SK-N-SH (cell line): ENCODE results near the gene ASPSCR1. TPM values are rescaled to one million over a fixed set of nuclear protein-coding genes. Genes with fewer than 3 reads are reported as not detected.

Experiments
- CTCF ChIA-PET: fragments of 300-600, 350-600 bp; formaldehyde crosslinking; extraction: SDS; loops from one replicate; lab custom pipeline; 2021; lab: Yijun Ruan, JAX
- POLR2A ChIA-PET: fragments of 350-600 bp; sonication (Branson Sonifier 250); formaldehyde crosslinking; extraction: SDS; loops from one replicate; lab custom pipeline; 2020; ENCODE audit warnings: antibody characterized with exemption, inconsistent platforms; lab: Yijun Ruan, JAX
- DNase-seq: peaks from one replicate; pipeline ENCODE4 v3.0.0; 2012
- H2AFZ ChIP-seq: fragments of 200-600 bp; sonication (generic); 2 replicates; pipeline ENCODE4 v1.8.1; 2016; ENCODE audit warnings: antibody characterized with exemption, mild to moderate bottlenecking, low read depth
- H3F3A ChIP-seq: fragments of 200-600 bp; sonication (generic); replicated peaks from 2 replicates; pipeline ENCODE3; 2016; ENCODE audit warnings: antibody characterized with exemption, mild to moderate bottlenecking; ENCODE audit not compliant: insufficient read depth
- H3K27ac ChIP-seq, 2 experiments: fragments of 200-500 bp in 1 of 2; fragments of 200-600 bp in 1 of 2; sonication (Bioruptor generic) in 1 of 2; sonication (generic), shearing (Covaris generic) in 1 of 2; 2 replicates each; pipeline versions ENCODE4 v1.5.1 to v1.6.1; 2014 to 2016; ENCODE audit warnings: low read depth in 2 of 2, inconsistent platforms in 1 of 2, low read length in 1 of 2, mild to moderate bottlenecking in 1 of 2, mixed read lengths in 1 of 2
- H3K27me3 ChIP-seq: fragments of 200-600 bp; sonication (generic), shearing (Covaris generic); 2 replicates; pipeline ENCODE4 v1.6.1; 2016; ENCODE audit warnings: mixed run types; ENCODE audit not compliant: insufficient read depth
- H3K36me3 ChIP-seq, 2 experiments: fragments of 200-500 bp in 1 of 2; fragments of 200-600 bp in 1 of 2; sonication (Bioruptor generic) in 1 of 2; sonication (generic) in 1 of 2; replicated peaks in 1 of 2; 2 replicates each; pipeline versions ENCODE3 to v1.5.1; 2014 to 2016; ENCODE audit warnings: low read length in 1 of 2, mild to moderate bottlenecking in 1 of 2; ENCODE audit not compliant: insufficient read depth in 2 of 2, control insufficient read depth in 1 of 2
- H3K4me1 ChIP-seq, 2 experiments: fragments of 200-500 bp in 1 of 2; fragments of 200-600 bp in 1 of 2; sonication (Bioruptor generic) in 1 of 2; sonication (generic), shearing (Covaris generic) in 1 of 2; 2 replicates each; pipeline versions ENCODE4 v1.5.1 to v1.6.1; 2014 to 2016; ENCODE audit warnings: low read depth in 1 of 2, low read length in 1 of 2, mixed run types in 1 of 2; ENCODE audit not compliant: insufficient read depth in 2 of 2, control insufficient read depth in 1 of 2
- H3K4me2 ChIP-seq: fragments of 200-600 bp; sonication (generic), shearing (Covaris generic); 2 replicates; pipeline ENCODE4 v1.6.1; 2017; ENCODE audit warnings: mixed run types
- H3K4me3 ChIP-seq, 2 experiments: fragments of 200-500 bp in 1 of 2; fragments of 200-600 bp in 1 of 2; sonication (Bioruptor generic) in 1 of 2; sonication (generic), shearing (Covaris generic) in 1 of 2; 2 replicates each; pipeline versions ENCODE4 v1.5.1 to v1.8.1; 2014 to 2016; ENCODE audit warnings: low read depth in 2 of 2, inconsistent platforms in 1 of 2, low read length in 1 of 2, mild to moderate bottlenecking in 1 of 2, mixed read lengths in 1 of 2, moderate library complexity in 1 of 2
- H3K79me2 ChIP-seq: fragments of 200-600 bp; sonication (generic); 2 replicates; pipeline ENCODE4 v1.8.1; 2017; ENCODE audit warnings: mild to moderate bottlenecking; ENCODE audit not compliant: insufficient read depth
- H3K9ac ChIP-seq: fragments of 200-600 bp; sonication (generic); 2 replicates; pipeline ENCODE4 v1.6.1; 2017; ENCODE audit warnings: mixed run types
- H3K9me2 ChIP-seq: fragments of 200-600 bp; sonication (generic); 2 replicates; pipeline ENCODE4 v1.6.1; 2017; ENCODE audit warnings: mixed run types
- H3K9me3 ChIP-seq: fragments of 200-600 bp; sonication (generic); 2 replicates; pipeline ENCODE4 v1.6.1; 2017; ENCODE audit warnings: mixed run types, mild to moderate bottlenecking, moderate library complexity
- H4K20me1 ChIP-seq: fragments of 200-600 bp; sonication (generic); 2 replicates; pipeline ENCODE4 v1.6.1; 2017; ENCODE audit warnings: mild to moderate bottlenecking, mixed run types; ENCODE audit not compliant: insufficient read depth
- CHD2 ChIP-seq: fragments of 150-350 bp; IDR thresholded peaks from 2 replicates; pipeline ENCODE4 v1.6.1; 2018; ENCODE audit warnings: low read length; ENCODE audit not compliant: partially characterized antibody
- EP300 ChIP-seq, 2 experiments: IDR thresholded peaks; 2 replicates each; pipeline versions ENCODE4 v1.4.0 to v1.6.1; 2012; ENCODE audit warnings: borderline replicate concordance in 1 of 2, low read depth in 1 of 2, low read length in 1 of 2
- FOXJ3 ChIP-seq: sonication (generic); formaldehyde crosslinking; IDR thresholded peaks from 2 replicates; pipeline ENCODE4 v1.5.1; 2020; ENCODE audit warnings: mild to moderate bottlenecking, missing genetic modification reagents
- FOXM1 ChIP-seq: IDR thresholded peaks from 2 replicates; pipeline ENCODE4 v1.4.0; 2012; ENCODE audit warnings: low read depth, mild to moderate bottlenecking
- MXI1 ChIP-seq: IDR thresholded peaks from 2 replicates; pipeline ENCODE4 v1.6.1; 2012; ENCODE audit warnings: mild to moderate bottlenecking, low read depth, low read length, improper control_type of control experiment
- RAD21 ChIP-seq: IDR thresholded peaks from 2 replicates; pipeline ENCODE4 v1.6.1; 2012; ENCODE audit warnings: mild to moderate bottlenecking, low read length
- RCOR1 ChIP-seq: fragments of 150-350 bp; IDR thresholded peaks from 2 replicates; pipeline ENCODE4 v1.6.1; 2017; ENCODE audit warnings: antibody characterized with exemption, low read length
- RFX5 ChIP-seq: IDR thresholded peaks from 2 replicates; pipeline ENCODE4 v1.6.1; 2012; ENCODE audit warnings: mild to moderate bottlenecking, improper control_type of control experiment, low read length
- SIN3A ChIP-seq: IDR thresholded peaks from 2 replicates; pipeline ENCODE4 v1.6.1; 2012; ENCODE audit warnings: low read depth, mild to moderate bottlenecking, low read length, moderate library complexity, borderline replicate concordance
- TCF12 ChIP-seq: IDR thresholded peaks from 2 replicates; pipeline ENCODE4 v1.4.0; 2012
- TEAD4 ChIP-seq: IDR thresholded peaks from 2 replicates; pipeline ENCODE4 v1.4.0; 2012; ENCODE audit warnings: mild to moderate bottlenecking, borderline replicate concordance; ENCODE audit not compliant: insufficient read depth
- YY1 ChIP-seq: IDR thresholded peaks from 2 replicates; pipeline ENCODE4 v1.4.0; 2012; ENCODE audit warnings: low read depth, mild to moderate bottlenecking
- WGBS: methylation state at CpG from one replicate; pipeline ENCODE4 v1.1.6; 2017; ENCODE audit warnings: low lambda C conversion rate; 5-methylcytosine and 5-hydroxymethylcytosine counted together
- polyA plus RNA-seq, 3 experiments: library from polyadenylated mRNA; depleted of rRNA; stranded (reverse); fragments of >200 nt; gene quantifications; 2 replicates each; pipeline ENCODE4 v1.2.3, GENCODE V29; 2012
- TF ChIP-seq, protein P1 (sequence below): fragments of 150-350 bp; IDR thresholded peaks from 2 replicates; pipeline ENCODE4 v1.6.1; 2017; ENCODE audit warnings: antibody characterized with exemption, low read length, low read depth, borderline replicate concordance
- TF ChIP-seq, protein P2 (sequence below): fragments of 200-600 bp; sonication (generic); IDR thresholded peaks from 2 replicates; pipeline ENCODE4 v1.6.1; 2017; ENCODE audit warnings: antibody characterized with exemption, mild to moderate bottlenecking, moderate library complexity
- TF ChIP-seq, protein P3 (sequence below): IDR thresholded peaks from 2 replicates; pipeline ENCODE4 v1.6.1; 2012; ENCODE audit warnings: mild to moderate bottlenecking, low read depth, low read length, moderate library complexity
- TF ChIP-seq, protein P4 (sequence below): fragments of 150-350 bp; IDR thresholded peaks from 2 replicates; pipeline ENCODE4 v1.6.1; 2016; ENCODE audit warnings: mild to moderate bottlenecking, low read depth, low read length
- TF ChIP-seq, protein P5 (sequence below): IDR thresholded peaks from 2 replicates; pipeline ENCODE4; 2012

The ASPSCR1 gene
- polyA plus RNA-seq, 1 of the 3 experiments (the other 2 are of a cell fraction) = 36.2 TPM

DNA sequence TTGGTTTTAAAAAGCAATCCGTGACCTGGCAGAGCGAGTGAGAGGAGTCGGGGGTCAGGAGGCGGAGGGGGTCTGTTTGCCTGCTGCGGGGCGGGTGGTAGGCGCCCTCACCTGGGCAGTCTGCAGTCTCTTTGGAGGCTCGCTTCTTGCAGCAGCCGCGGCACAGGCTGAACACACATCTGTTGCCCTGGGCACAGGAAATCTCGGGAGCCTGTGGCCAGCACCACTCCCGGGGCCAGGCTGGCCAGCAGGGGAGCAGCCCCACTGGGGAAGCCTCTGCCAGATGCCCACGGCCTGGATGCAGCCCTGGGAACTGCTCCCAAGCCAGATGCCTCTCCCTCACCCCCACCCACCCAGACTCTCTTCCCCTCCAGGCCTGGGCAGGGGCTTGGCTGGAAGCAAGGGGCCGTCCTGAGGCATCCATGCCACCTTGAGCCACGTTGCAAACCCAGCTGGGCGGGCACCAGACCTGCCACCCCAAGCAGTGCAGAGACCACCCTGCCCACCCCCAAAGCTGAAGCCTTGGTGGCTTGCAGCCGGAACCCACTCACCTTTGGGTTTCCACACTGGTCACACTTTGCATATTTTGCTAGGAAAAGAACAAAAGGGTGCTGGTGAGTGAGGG is 80.9 kb downstream of the ASPSCR1 start:
- no peaks in the 10 kb centered on the region for H3K9me2 ChIP-seq
- no peak overlapping the region for H3K4me2 ChIP-seq
- no peak overlapping the region for H3K4me3 ChIP-seq
- H3K9ac ChIP-seq = no peak overlapping the region
- ChIA-PET POLR2A (interaction anchor here (0.6 to 1.3 kb wide), 7 partner anchors 18 to 212 kb away, joined by 3 to 4 read pairs (median 3); partner anchors contain the start of genes DCXR and RAC3), CTCF (interaction anchor here (1.0 to 2.8 kb wide), 5 partner anchors 21 to 98 kb away, joined by 3 to 10 read pairs (median 6); partner anchors contain the start of gene DCXR)
- H2AFZ ChIP-seq = no peak overlapping the region
- peaks cover 20% of the 10 kb centered on the region; the same call in 1 of the 2 replicates for H3K79me2 ChIP-seq
- peaks cover 40 to 98% of the 10 kb centered on the region in 2 experiments for H3K36me3 ChIP-seq
- H3F3A ChIP-seq = peaks cover 33% of the 10 kb centered on the region
- peaks cover 0 to 10% of the 10 kb centered on the region in 2 experiments; a peak in 2 of 4 replicates for H3K4me1 ChIP-seq
- DNase-seq = no peak
- peak overlapping the region in 1 of 2 experiments; percentile 48; a peak in 1 of 4 replicates for H3K27ac ChIP-seq
- H3K9me3 ChIP-seq = no peaks in the 10 kb centered on the region
- 80% methylated on average over 14 of the region's 17 CpGs for WGBS
- no peaks in the 10 kb centered on the region for H3K27me3 ChIP-seq
- peaks cover 2% of the 10 kb centered on the region; the same call in 1 of the 2 replicates for H4K20me1 ChIP-seq
- TF ChIP-seq, protein P1, sequence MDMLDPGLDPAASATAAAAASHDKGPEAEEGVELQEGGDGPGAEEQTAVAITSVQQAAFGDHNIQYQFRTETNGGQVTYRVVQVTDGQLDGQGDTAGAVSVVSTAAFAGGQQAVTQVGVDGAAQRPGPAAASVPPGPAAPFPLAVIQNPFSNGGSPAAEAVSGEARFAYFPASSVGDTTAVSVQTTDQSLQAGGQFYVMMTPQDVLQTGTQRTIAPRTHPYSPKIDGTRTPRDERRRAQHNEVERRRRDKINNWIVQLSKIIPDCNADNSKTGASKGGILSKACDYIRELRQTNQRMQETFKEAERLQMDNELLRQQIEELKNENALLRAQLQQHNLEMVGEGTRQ = no peak
- TF ChIP-seq, protein P2, sequence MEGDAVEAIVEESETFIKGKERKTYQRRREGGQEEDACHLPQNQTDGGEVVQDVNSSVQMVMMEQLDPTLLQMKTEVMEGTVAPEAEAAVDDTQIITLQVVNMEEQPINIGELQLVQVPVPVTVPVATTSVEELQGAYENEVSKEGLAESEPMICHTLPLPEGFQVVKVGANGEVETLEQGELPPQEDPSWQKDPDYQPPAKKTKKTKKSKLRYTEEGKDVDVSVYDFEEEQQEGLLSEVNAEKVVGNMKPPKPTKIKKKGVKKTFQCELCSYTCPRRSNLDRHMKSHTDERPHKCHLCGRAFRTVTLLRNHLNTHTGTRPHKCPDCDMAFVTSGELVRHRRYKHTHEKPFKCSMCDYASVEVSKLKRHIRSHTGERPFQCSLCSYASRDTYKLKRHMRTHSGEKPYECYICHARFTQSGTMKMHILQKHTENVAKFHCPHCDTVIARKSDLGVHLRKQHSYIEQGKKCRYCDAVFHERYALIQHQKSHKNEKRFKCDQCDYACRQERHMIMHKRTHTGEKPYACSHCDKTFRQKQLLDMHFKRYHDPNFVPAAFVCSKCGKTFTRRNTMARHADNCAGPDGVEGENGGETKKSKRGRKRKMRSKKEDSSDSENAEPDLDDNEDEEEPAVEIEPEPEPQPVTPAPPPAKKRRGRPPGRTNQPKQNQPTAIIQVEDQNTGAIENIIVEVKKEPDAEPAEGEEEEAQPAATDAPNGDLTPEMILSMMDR = no peak
- TF ChIP-seq RFX5 (no peak), TCF12 (no peak), EP300 (IDR thresholded peaks at IDR 0.05; ENCODE audit: borderline replicate concordance in 1 of 2, low read depth in 1 of 2, low read length in 1 of 2) (no peak), MXI1 (no peak), RAD21 (no peak), FOXM1 (no peak), TEAD4 (no peak), FOXJ3 (CRISPR knock-in tag) (no peak), SIN3A (no peak), CHD2 (no peak), RCOR1 (no peak), YY1 (no peak)
- TF ChIP-seq, protein P3, sequence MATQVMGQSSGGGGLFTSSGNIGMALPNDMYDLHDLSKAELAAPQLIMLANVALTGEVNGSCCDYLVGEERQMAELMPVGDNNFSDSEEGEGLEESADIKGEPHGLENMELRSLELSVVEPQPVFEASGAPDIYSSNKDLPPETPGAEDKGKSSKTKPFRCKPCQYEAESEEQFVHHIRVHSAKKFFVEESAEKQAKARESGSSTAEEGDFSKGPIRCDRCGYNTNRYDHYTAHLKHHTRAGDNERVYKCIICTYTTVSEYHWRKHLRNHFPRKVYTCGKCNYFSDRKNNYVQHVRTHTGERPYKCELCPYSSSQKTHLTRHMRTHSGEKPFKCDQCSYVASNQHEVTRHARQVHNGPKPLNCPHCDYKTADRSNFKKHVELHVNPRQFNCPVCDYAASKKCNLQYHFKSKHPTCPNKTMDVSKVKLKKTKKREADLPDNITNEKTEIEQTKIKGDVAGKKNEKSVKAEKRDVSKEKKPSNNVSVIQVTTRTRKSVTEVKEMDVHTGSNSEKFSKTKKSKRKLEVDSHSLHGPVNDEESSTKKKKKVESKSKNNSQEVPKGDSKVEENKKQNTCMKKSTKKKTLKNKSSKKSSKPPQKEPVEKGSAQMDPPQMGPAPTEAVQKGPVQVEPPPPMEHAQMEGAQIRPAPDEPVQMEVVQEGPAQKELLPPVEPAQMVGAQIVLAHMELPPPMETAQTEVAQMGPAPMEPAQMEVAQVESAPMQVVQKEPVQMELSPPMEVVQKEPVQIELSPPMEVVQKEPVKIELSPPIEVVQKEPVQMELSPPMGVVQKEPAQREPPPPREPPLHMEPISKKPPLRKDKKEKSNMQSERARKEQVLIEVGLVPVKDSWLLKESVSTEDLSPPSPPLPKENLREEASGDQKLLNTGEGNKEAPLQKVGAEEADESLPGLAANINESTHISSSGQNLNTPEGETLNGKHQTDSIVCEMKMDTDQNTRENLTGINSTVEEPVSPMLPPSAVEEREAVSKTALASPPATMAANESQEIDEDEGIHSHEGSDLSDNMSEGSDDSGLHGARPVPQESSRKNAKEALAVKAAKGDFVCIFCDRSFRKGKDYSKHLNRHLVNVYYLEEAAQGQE = no peak
- TF ChIP-seq, protein P4, sequence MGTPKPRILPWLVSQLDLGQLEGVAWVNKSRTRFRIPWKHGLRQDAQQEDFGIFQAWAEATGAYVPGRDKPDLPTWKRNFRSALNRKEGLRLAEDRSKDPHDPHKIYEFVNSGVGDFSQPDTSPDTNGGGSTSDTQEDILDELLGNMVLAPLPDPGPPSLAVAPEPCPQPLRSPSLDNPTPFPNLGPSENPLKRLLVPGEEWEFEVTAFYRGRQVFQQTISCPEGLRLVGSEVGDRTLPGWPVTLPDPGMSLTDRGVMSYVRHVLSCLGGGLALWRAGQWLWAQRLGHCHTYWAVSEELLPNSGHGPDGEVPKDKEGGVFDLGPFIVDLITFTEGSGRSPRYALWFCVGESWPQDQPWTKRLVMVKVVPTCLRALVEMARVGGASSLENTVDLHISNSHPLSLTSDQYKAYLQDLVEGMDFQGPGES = no peak
- TF ChIP-seq, protein P5, sequence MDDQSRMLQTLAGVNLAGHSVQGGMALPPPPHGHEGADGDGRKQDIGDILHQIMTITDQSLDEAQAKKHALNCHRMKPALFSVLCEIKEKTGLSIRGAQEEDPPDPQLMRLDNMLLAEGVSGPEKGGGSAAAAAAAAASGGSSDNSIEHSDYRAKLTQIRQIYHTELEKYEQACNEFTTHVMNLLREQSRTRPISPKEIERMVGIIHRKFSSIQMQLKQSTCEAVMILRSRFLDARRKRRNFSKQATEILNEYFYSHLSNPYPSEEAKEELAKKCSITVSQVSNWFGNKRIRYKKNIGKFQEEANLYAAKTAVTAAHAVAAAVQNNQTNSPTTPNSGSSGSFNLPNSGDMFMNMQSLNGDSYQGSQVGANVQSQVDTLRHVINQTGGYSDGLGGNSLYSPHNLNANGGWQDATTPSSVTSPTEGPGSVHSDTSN = no peak
